NAMALWA (cell line): ENCODE measurements around the gene C19orf38.
A peak's percentile ranks its signal among the peaks of the same experiment; 100 is the strongest.
"Not testable (repeated sequence)": the region's sequence is repeated elsewhere in the genome, so short reads cannot be mapped to it uniquely, and the experiment has no call there.

Experiments used
- DNase-seq: peaks from one replicate; pipeline ENCODE4 v3.0.0-alpha.2; 2015; ENCODE audit warnings: low spot score

The C19orf38 gene

DNA sequence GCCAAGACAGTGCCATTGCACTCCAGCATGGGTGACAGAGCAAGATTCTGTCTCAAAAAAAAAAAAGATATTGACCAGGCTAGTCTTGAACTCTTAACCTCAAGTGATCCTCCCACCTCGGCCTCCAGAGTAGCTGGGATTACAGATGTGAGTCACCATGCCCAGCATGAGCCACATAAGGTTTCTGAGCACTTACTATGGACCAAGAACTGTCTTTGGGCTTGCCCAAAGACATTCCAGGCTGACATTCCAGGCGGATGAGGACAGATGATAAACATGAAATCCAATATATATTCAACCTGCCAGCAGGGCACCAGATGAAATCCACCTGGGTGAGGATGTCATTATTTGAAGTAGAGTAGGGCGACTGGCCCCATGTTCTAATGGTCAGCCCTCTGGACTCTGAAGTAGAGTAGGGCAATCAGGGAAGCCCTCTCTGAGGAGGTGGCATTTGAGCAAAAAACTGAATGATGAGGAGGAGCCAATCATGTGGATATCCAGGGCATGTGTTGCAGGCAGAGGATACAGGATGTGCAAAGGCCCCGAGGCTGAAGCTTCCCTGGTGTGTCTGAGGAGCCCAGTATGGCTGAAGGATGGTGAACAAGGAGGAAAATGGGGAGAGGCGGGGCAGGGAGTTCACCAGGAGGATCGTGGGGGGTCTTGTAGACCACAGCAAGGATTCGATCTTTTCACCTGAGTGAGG lies 4.0 kb downstream of the C19orf38 start:
- DNase-seq, result no peak

DNA sequence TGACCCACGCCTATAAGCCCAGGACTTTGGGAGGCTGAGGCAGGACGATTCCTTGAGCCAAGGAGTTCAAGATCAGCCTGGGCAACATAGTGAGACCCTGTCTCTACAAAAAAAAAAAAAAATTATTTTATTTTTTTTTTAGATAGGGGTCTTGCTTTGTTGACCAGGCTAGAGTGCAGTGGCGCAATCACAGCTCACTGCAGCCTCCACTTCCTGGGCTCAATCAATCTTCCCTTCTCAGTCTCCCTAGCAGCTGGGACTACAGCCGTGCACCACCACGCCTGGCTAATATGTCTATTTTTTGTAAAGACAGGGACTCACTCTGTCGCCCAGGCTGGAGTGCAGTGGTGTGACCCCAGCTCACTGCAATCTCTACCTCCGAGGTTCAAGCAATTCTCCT lies 4.7 kb downstream of the C19orf38 start:
- no peak for DNase-seq

DNA sequence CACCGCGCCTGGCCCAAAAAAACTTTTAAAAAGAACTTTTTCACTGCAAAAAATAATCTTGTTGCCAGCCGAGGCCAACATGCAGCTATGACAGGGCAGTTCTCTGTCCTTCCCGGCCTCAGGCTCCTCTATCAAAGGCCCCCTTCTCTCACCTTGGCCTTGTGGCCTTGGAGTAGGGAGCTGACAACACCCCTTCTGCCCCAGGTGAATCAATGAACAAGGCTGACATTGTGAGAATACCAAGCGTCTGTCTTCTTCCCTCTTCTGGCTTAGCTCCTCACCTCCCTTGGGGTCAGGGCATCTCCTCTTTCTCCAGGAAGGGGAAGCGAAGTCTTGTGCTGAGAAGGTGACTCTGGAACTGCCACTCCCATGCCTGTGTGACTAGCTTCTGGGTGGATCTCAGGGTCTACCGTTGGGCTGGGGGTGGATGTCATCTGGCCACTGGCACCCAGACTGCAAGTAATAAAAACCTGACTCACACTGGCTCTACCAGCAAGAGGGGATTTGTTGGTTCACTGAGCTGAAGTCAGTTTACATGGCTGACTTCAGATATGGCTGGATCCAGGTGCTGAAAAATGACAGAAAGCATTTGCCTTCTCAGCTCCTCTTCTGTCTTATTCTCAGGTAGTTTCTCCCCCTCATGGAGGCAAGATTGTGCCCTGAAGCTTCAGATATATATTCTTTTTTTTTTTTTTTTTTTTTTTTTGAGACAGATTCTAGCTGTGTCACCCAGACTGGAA lies 6.3 kb downstream of the C19orf38 start:
- DNase-seq, result no peak

DNA sequence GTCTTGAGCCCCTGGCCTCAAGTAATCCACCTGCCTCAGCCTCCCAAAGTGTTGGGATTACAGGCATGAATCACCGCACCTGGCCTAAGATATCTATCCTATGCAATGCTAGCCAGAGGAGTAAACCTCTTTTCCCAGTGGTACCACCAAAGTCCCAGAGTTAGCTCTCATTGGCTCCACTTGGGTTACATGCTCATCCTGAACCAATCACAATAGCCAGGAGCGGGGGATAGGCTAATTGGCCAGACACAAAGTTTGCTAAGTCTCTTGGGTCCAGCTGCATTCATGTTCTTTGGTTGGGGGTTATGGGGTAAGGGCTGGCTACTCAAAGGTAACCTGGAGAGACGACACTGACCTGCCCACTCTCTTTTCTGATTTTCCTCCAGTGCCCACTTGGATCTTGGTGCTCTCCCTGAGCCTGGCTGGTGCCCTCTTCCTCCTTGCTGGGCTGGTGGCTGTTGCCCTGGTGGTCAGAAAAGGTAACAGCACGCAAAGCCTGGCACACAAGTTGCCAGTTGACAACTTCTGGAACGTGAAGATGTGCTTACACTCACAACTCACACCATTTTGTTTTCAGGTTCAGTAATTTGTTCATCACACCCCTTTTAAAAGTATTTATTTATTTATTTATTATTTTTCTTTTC lies 7.8 kb downstream of the C19orf38 start:
- DNase-seq, result peak; percentile 66

DNA sequence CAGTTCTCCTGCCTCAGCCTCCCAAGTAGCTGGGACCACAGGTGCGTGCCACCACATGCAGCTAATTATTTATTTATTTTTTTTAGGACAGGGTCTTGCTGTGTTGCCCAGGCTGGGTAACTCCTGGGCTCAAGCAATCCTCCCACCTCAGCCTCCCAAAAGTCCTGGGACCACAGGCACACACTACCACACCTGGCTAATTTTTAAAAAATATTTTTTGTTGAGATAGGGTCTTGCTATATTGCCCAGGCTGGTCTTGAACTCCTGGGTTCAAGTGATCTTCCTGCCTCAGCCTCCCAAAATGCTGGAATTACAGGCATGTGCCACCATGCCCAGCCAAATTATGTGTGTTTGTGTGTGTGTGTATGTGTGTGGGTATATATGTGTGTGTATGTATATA lies 8.7 kb downstream of the C19orf38 start:
- not testable (repeated sequence) for DNase-seq

DNA sequence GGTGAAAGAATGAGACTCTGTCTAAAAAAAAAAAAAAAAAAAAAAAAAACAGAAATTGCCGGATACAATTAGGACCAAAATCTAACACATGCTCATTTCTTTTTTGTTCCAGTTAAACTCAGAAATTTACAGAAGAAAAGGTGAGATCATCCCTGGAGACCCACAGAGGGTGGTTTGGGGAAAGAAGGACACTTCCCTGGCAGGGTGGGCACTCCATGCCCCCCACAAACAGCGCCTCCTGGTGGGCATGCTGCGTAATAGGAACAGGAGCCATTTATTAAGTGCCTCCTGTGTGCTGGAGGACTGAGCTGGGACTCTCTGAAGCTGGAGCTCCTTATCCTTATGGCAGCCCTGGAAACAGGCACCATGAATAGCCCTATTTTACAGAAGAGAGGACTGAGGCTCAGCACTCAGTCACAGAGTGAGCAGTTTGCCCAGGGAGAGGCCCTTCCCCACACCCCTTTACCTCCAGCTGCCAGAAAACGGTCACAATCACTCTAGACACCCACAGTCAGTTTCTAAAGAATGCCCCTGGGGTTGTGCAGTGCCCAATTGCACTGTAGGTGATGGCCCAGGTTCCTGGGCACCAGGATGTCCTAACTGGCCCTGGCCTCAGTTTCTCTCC lies 10.1 kb downstream of the C19orf38 start:
- peak; percentile 57 for DNase-seq

DNA sequence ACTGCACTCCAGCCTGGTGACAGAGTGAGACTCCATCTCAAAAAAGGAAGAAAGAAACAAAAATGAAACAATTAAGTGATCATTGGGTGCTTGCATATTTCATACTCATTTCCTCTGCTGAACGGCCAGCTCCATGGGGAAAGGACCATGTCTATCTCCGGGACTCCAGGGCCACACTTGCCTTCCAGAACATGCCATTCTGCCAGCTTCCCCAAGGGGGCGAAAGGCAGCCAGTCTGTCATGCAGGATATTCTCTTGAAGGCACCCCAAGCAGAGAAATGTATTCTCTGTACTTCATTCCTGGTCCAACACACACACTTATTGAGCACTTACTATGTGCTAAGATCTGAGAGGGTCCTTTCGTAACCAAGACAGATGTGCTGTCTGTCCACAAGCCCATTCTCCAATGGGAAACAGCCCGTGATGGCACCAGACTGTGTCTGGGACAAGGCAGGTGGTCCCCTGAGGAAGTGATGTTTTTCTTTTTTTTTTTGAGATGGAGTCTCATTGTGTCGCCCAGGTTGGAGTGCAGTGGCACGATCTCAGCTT lies 13.0 kb downstream of the C19orf38 start:
- DNase-seq, result peak; percentile 68

DNA sequence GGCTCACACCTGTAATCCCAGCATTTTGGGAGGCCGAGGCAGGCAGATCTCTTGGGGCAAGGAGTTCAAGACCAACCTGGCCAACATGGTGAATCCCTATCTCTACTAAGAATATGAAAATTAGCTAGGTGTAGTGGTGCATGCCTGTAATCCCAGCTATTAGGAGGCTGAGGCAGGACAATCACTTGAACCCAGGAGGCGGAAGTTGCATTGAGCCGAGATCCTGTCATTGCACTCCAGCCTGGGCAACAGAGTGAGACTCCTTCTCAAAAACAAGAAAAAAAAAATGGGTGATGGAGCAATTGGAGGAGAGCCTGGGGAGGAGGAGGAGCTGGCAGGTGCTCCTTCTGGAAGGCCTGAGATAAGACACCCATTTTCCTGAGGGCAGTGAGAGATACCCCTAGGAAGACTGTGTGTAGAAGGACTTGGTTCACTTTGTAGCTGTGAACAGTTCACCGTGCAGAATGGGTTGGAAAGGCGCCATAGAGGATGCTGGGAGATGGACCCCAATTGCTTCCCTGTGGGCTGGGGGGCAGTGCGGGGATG lies 14.4 kb downstream of the C19orf38 start:
- no peak for DNase-seq

DNA sequence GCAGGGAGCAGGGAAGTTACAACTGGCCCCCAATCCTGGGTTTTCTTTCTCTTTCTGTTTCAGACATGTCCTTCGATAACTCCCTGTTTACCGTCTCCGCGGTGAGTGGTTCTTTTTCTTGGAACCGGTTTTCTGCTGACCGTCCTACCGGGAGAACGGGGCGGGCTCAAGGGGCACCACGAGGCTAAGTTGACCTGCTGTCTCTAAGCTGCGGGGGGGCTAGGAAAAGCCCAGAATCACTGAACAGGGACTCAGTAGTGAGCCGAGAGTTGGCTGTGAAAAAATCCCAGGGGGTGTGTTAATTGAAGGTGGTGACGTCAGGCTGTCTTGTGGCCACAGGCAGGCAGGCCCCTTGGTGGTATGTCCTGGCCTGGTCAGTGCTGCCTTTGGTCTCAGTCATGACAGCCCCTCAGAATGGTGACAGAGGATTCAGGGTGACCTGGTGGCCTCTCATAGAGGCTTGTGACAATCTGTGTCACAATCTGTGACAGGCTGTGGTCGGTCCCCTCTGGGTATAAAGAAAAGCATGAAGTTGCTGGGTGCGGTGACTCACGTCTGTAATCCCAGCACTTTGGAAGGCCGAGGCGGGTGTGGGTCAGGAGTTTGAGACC lies 15.0 kb downstream of the C19orf38 start:
- no peak for DNase-seq

DNA sequence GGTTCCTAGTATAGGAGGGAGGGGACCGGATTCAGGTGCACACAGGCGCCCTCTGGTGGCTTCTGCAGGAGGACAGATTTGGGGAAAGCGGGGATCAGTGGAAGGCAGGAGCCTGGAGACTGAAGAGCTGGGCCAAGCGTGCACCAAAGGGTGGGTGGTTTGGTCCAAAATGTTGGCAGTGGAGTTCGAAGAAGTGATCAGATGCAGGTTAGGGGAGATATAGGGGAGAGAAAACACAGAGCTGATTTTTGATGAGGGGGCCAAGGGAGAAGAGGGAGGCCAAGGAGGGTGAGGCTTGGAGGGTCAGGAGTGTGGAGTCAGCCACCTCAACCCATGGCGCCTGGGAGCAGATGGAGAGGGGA lies 16.3 kb downstream of the C19orf38 start:
- DNase-seq, result peak; percentile 85

DNA sequence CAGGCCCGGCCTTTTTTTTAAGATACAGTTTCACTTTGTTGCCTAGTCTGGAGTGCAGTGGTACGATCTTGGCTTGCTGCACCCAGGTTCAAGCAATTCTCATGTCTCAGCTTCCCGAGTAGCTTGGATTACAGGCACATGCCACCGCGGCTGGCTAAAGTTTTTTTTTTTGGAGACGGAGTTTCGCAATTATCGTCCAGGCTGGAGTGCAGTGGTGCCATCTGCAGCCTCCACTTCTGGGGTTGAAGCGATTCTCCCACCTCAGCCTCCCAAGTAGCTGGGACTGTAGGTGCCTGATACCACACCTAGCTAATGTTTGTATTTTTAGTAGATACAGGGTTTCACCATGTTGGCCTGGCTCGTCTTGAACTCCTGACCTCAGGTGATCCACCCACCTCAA lies 18.3 kb downstream of the C19orf38 start:
- no peak for DNase-seq

DNA sequence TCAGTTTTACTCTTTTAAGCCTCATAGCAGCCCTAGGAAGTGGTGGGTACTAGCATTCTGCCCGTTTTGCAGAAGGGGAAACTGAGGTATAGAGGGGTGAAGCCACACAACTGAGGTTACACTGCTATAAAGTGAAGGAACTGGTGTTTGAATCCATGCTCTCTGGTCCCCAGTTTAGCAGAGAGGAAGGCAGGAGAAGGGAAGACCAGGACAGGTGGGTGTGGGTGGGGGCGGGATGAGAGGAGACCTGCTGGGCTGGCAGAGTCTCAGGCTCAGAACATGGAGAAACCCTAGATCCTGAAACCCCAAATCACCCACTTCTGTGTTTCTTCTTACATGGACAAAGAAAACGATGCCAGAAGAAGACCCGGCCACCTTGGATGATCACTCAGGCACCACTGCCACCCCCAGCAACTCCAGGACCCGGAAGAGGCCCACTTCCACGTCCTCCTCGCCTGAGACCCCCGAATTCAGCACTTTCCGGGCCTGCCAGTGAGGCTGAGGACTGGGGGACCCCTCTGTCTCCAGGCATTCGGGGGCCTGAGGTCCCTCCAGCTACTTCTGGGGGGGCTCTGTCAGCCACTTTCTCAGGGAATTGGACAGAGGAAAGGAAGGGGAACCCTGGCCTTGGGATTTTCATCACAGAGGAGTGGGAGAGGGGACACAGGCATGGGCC lies 20.8 kb downstream of the C19orf38 start:
- DNase-seq, result no peak

DNA sequence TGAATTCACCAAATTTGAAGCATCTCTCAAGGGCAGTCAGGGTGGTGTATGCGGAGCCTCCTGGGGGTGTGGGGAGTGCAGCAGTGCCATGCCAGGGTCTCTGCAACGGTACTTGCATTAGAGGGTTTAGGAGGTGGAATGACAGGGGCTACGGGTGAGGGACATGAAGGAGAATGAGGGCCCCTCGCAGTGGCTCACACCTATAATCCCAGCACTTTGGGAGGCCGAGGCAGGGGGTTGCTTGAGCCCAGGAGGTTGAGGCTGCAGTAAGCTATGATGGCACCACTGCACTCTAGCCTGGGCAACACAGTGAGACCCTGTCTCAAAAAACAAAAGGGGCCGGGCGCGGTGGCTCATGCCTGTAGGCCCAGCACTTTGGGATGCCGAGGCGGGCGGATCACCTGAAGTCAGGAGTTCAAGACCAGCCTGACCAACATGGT lies 21.7 kb downstream of the C19orf38 start:
- not testable (repeated sequence) for DNase-seq

DNA sequence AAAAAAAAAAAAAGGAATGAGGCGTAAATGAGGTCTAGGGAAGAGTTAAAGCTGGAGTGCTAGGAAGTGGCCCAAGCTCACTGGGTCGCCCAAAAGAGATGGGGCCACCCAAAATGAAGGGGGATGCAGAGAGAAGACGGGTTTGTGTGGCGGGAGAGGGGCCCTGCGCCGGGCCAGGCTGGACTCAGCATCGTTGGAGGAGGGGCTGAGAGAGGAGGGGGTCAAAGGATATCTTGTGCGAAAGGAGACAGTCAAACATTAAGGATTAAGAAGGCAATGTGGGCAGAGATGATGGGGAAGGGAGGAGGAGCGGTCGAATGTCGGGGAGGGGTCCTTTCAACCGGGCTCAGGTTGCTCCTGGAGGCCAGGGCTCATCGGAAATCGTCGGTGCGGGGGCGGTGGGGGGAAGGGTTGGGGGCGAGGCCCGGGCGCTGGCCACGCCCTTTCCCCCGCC lies 22.3 kb downstream of the C19orf38 start:
- no peak for DNase-seq

DNA sequence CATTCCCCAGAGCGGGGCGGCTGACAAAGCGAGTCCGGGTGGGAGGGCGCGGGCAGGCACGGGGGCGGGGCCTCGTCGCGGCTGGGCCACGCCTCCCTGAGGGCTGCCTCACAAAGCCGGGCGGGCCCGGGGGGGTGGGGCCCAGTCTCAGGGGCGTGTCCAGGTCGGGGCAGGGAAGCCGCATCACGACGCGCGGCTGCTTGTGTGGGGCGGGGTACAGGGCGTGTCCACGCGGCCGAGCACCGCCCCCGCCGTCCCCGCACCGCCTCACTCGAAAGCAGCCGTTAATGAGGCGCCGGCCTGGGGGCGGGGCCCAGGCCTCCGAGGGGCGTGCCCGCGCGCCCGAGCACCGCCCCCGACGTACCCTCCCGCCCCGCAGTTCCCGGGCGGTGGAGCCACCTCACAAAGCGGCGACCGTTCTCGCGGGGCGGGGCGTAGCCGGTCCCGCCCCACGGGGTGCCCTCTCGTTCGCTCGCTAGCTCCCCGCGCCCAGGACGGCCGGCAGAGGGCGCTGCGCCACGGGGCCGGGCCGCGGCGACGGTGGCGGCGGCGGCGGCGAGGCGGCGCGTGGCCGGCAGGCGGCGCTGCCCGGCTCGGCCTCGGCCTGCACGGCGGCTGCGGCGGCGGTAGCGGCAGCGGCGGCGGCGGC lies 22.9 kb downstream of the C19orf38 start, which contains the start of gene CARM1:
TSS of gene CARM1 (plus strand) at position 599 of the 649 bp plus-strand sequence. CDS start 150 bp downstream, outside the sequence.
- DNase-seq, result peak; percentile 97

DNA sequence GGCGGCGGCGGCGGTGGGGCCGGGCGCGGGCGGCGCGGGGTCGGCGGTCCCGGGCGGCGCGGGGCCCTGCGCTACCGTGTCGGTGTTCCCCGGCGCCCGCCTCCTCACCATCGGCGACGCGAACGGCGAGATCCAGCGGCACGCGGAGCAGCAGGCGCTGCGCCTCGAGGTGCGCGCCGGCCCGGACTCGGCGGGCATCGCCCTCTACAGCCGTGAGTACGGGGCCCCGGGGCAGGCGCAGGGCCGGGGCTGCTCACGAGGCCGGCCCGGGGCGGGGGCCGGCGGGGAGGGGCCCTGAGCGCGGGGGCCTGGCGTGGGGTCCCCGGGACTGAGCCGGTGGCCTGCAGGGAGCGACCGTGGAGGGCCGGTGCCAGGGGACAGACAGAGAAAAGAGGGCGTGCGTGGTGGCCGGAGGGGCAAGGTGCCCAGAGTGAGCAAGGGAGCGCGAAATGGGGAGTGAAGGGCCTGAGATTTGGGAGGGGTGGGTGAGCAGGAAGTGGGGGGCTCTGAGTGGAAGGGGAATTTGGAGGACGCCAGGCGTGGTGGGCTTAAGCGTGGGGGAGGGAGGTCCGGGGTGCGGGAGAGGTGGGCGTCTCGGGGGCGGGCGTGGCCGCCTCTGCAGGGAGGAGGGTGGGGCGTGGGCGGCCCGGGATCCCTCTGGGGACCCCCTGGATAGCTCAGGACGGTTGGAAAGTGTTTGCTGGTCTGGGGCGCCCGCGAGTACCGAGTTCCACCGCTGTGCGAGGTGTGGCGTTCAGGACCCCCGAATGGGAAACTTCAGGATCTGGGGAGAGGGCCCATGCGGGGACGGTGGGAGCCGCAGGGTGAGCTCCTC lies 23.7 kb downstream of the C19orf38 start:
- DNase-seq, result peak; percentile 53

DNA sequence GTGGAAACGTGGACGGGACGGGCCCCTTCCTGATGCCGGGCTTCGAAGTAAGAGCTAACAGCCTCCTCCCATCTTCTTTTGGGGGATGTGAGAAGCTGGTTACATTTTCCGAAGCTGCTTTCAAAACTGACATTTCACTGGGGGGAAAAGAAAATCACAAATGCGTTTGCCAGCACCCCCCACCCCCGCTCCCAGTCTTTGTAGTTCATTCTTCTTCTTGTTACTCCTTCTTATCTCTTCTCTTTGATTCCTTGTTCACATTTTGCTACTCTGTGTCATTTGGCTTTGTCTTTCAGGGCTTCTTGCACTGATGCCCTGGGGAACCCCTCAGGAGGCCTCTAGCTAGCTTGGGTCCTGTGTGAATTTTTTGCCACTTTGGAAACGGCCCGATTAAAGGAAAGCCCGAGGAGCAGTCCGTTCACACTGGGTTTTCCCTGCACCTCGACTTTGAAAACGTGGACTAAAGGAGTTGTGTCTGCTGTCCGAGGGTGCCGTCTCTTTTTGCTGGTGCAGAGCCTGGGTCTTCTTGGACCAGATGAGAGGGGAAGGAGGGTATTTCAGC lies 24.4 kb downstream of the C19orf38 start:
- DNase-seq, result peak; percentile 58

DNA sequence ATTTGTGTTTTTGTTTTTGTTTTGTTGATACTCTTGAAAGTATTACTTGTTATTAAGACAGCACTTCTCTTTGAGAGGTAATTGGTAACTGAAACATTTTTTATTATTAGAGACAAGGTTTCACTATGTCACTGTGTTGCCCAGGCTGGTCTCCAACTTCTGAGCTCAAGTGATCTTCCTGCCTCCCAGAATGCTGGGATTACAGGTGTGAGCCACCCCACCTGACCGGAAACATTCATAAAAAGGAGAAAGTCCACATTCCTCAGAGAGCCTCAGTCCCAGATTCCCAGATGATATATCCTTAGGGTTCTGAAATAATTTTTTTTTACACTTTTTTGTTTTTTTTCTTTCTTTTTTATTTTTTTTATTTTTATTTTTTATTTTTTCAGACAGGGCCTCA lies 25.8 kb downstream of the C19orf38 start:
- no peak for DNase-seq
